Fibroblast of skin of right biceps (primary cell): ENCODE data around the gene CATSPER3.
"Not testable (repeated sequence)": the region's sequence is repeated elsewhere in the genome, so short reads cannot be mapped to it uniquely, and the experiment has no call there.

ENCODE experiments used
- DNase-seq: peaks from one replicate; pipeline ENCODE4 v3.0.0-alpha.2; 2013

CATSPER3 gene

DNA sequence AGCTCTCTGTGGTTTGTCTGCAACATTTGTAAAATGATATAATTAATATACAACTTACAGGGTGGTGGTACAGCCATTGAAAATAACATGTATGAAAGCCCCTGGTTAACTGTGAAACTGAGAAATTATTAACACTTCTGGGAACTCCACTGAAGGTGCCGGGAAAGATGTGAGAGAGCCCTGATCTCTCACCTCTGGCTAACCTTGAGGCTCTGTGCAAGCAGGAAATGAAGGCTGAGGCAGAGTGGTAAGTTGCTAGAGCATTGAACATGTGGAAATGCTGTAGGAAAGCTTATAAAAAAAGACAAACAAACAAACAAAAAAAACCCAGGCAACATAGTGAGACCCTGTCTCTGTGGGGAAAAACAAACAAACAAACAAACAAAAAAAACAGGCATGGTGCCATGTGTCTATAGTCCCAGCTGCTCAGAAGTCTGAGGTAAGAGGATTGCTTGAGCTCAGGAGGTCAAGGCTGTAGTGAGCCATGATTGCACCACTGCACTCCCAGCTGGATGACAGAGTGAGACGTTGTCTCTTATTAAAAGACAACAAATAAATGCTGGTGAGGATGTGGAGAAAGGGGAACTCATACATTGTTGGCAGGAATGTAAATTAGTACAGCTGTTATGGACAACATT lies 7.5 kb downstream of the CATSPER3 start:
- no peak for DNase-seq

DNA sequence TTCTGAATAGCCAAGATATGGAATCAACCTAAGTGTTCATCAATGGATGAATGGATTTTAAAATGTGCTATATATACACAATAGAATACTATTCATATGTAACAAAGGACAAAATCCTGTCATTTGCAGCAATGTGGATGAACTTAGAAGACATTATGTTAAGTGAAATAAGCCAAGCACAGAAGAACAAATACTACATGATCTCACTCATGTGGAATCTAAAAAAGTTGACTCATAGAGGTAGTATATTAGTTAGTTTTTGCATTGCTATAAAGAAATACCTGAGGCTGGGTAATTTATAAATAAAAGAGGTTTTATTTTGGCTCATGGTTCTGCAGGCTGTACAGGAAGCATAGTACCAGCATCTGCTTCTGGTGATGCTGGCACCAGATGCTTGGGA lies 8.1 kb downstream of the CATSPER3 start:
- no peak for DNase-seq

- DNase-seq, result no peak
Observed at GRCh38 chr5:134976841-134977240, 9.1 kb downstream of the CATSPER3 start.

- no peak for DNase-seq
Observed at GRCh38 chr5:134979416-134979815, 11.7 kb downstream of the CATSPER3 start.

- no peak for DNase-seq
Observed at GRCh38 chr5:134982230-134982629, 14.5 kb downstream of the CATSPER3 start.

DNA sequence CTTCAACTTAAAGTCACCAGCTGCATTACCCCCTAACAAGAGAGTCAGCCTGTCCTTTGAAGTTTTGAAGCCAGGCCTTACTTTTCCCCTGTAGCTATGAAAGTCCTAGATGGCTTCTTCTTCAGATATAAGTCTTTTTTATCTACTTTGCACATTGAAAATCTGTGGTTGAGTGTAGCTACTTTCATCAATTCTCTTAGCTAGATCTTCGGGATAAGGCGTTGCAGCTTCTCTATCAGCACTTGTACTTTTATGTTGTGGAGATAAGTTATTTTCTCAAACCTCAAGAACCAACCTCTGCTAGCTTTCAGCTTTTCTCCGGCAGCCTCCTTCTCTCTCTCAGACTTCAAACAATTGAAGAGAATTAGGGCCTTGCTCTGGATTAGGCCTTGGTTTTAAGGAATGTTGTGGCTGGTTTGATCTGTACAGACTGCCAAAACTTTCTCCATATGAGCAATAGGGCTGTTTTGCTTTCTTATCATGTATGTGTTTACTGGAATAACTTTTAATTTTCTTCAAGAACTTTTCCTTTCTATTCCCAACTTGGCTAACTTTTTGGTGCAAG lies 21.6 kb downstream of the CATSPER3 start:
- DNase-seq, result peak; percentile 9

DNA sequence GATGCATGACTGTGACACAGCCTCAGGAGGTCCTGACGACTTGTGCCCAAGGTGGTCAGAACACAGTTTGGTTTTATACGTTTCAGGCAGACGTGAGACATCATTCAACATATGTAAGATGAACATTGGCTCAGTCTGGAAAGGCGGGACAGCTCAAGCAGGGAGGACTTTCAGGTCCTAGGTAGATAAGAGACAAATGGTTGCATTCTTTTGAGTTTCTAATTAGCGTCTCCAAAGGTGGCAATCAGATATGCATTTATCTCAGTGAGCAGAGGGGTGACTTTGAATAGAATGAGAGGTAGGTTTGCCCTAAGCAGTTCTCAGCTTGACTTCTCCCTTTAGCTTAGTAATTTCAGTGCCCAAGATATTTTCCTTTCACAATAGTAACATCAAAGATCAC lies 22.5 kb downstream of the CATSPER3 start:
- not testable (repeated sequence) for DNase-seq

GRCh38 chr5:134992148-134992547 lies 24.4 kb downstream of the CATSPER3 start:
- no peak for DNase-seq

- DNase-seq, result no peak
Observed at GRCh38 chr5:134993161-134993560, 25.5 kb downstream of the CATSPER3 start.

GRCh38 chr5:134994560-134995156 lies 27.0 kb downstream of the CATSPER3 start:
- no peak for DNase-seq

- no peak for DNase-seq
Observed at GRCh38 chr5:134995850-134996402, 28.2 kb downstream of the CATSPER3 start.

GRCh38 chr5:134997015-134997414 lies 29.3 kb downstream of the CATSPER3 start:
- DNase-seq, result no peak

DNA sequence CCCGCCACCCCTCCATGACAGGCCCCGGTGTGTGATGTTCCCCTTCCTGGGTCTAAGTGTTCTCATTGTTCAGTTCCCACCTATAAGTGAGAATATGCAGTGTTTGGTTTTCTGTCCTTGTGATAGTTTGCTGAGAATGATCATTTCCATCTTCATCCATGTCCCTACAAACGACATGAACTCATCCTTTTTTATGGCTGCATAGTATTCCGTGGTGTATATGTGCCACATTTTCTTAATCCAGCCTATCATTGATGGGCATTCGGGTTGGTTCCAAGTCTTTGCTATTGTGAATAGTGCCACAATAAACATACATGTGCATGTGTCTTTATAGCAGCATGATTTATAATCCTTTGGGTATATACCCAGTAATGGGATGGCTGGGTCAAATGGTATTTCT lies 30.4 kb downstream of the CATSPER3 start:
- DNase-seq, result not testable (repeated sequence)

GRCh38 chr5:135004376-135004775 lies 36.7 kb downstream of the CATSPER3 start:
- no peak for DNase-seq

DNA sequence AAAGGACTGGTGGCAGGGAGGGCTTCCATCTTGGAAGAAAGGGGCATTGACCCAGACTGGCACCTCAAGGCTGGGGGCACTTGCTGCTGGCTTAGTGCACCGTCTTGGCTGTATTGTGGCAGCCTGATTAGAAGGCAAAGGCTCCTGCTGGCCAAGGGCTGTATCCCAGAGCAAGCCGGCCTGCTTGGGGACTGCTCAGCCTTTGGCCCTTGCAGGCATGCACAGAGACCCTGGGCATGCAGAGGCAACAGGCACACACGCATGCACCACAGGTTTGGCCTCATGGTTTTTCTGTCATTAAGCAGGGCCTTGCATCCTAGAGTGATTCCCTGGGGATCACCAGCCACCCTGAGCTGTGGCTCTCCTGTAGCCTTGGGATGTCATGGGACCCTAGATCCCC lies 37.4 kb downstream of the CATSPER3 start:
- no peak for DNase-seq

GRCh38 chr5:135007305-135007704 lies 39.6 kb downstream of the CATSPER3 start:
- DNase-seq, result no peak

- no peak for DNase-seq
Observed at GRCh38 chr5:135007749-135008363, 40.1 kb downstream of the CATSPER3 start.

GRCh38 chr5:135008556-135008955 lies 40.8 kb downstream of the CATSPER3 start:
- no peak for DNase-seq

DNA sequence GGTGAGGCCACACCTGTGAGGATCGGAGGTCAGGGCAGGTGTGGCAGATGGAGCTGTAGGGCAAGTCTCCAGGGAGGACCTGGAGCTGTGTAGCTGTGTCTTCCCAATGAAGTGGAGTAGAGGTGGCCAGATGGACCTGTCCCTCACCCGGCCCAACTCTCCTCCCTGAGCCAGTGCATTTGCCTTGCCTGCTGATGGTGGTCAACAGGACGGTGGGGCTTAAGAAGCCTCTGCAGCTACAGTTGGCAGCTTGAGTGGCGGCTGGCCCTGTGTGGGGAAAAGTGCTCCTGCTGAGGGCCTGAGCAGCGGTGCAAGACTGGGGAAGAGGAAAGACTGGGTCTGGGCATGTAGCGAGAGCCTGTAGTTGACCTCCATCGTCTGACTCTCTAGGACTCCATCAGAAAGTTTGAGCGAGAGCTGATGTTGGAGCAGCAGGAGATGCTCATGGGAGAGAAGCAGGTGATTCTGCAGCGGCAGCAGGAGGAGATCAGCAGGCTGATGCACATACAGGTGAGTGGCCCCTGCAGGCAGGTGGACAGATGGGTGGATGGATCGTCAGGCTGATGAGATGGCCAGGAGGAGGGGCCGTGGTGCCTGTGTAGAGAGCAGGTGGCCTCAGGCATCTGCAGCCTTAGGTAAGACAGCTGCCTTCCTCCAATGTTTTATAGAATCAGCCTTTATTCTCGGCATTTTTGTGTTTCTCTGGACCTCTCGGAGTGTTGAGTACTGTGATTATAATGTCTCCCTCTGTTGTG lies 41.5 kb downstream of the CATSPER3 start:
- DNase-seq, result no peak

GRCh38 chr5:135009736-135010501 lies 42.2 kb downstream of the CATSPER3 start:
- DNase-seq, result no peak

- no peak for DNase-seq
Observed at GRCh38 chr5:135010502-135011354, 43.0 kb downstream of the CATSPER3 start.
